Gastroesophageal sphincter (tissue), 3 donors: ENCODE measurements around the gene UXS1.

ENCODE experiments used
- CTCF ChIP-seq, 4 experiments: fragments of 200-600 bp in 2 of 4; fragments of 450-650 bp in 2 of 4; sonication (generic) in 1 of 4; IDR thresholded peaks; one replicate each; pipeline ENCODE4 v1.5.1; 2017 to 2019; ENCODE audit warnings: antibody characterized with exemption in 4 of 4, mild to moderate bottlenecking in 2 of 4, moderate library complexity in 2 of 4
- EP300 ChIP-seq: sonication (generic); formaldehyde crosslinking; IDR thresholded peaks from one replicate; pipeline ENCODE4 v1.6.1; 2017; ENCODE audit warnings: antibody characterized with exemption, mild to moderate bottlenecking
- POLR2A ChIP-seq, 2 donors: fragments of 450-650 bp; IDR thresholded peaks; one replicate each; pipeline ENCODE4 v1.6.1; 2017; ENCODE audit warnings: antibody characterized with exemption in 2 of 2, mild to moderate bottlenecking in 2 of 2, moderate library complexity in 1 of 2
- POLR2AphosphoS5 ChIP-seq: sonication (generic); formaldehyde crosslinking; IDR thresholded peaks from one replicate; pipeline ENCODE4 v1.6.1; 2017; ENCODE audit warnings: antibody characterized with exemption

- TF ChIP-seq CTCF (IDR thresholded peaks at IDR 0.05) (no peak), POLR2A (IDR thresholded peaks at IDR 0.05) (no peak), EP300 (no peak), POLR2AphosphoS5 (no peak)
These were observed 135.5 kb downstream of the UXS1 start for GRCh38 chr2:106058469-106059137.
